KMS-11 (cell line): ENCODE results near the gene FCHSD2.
A peak's percentile ranks its signal among the peaks of the same experiment; 100 is the strongest.
"Not testable (repeated sequence)": the region's sequence is repeated elsewhere in the genome, so short reads cannot be mapped to it uniquely, and the experiment has no call there.

Experiments
- H2AFZ ChIP-seq: fragments of 200-600 bp; sonication (generic); 2 replicates; pipeline ENCODE4 v1.6.1; 2016; ENCODE audit warnings: antibody characterized with exemption, mixed run types, low read depth
- H3K27ac ChIP-seq: fragments of 200-600 bp; sonication (generic); 2 replicates; pipeline ENCODE4 v1.6.1; 2016; ENCODE audit warnings: mild to moderate bottlenecking, mixed run types
- H3K27me3 ChIP-seq: fragments of 200-600 bp; sonication (generic); 2 replicates; pipeline ENCODE4 v1.6.1; 2017; ENCODE audit warnings: mild to moderate bottlenecking, low read depth, mixed run types, moderate library complexity; ENCODE audit not compliant: insufficient read depth
- H3K36me3 ChIP-seq: fragments of 200-600 bp; sonication (generic); 2 replicates; pipeline ENCODE4 v1.6.1; 2017; ENCODE audit warnings: mild to moderate bottlenecking, mixed run types; ENCODE audit not compliant: insufficient read depth
- H3K4me1 ChIP-seq: fragments of 200-600 bp; sonication (generic); 2 replicates; pipeline ENCODE4 v1.6.1; 2016; ENCODE audit warnings: mild to moderate bottlenecking, low read depth, mixed run types; ENCODE audit not compliant: poor library complexity, severe bottlenecking
- H3K4me2 ChIP-seq: fragments of 200-600 bp; sonication (generic); 2 replicates; pipeline ENCODE4 v1.7.0; 2016; ENCODE audit warnings: mild to moderate bottlenecking, mixed run types
- H3K4me3 ChIP-seq: fragments of 200-600 bp; sonication (generic); IDR thresholded peaks from 2 replicates; pipeline ENCODE4 v1.6.1; 2017; ENCODE audit warnings: low read depth, low read length, mixed read lengths; ENCODE audit not compliant: insufficient read depth
- H3K79me2 ChIP-seq: fragments of 200-600 bp; sonication (generic); 2 replicates; pipeline ENCODE4 v1.6.1; 2016; ENCODE audit warnings: low read depth, mixed run types; ENCODE audit not compliant: insufficient read depth
- H3K9ac ChIP-seq: fragments of 200-600 bp; sonication (generic); 2 replicates; pipeline ENCODE4 v1.6.1; 2016; ENCODE audit warnings: mild to moderate bottlenecking, mixed run types
- H4K20me1 ChIP-seq: fragments of 200-600 bp; sonication (generic); 2 replicates; pipeline ENCODE4 v1.6.1; 2016; ENCODE audit warnings: mild to moderate bottlenecking, mixed run types; ENCODE audit not compliant: insufficient read depth
- CTCF ChIP-seq: fragments of 200-600 bp; sonication (generic); conservative IDR thresholded peaks from 2 replicates; pipeline ENCODE4 v1.6.1; 2017; ENCODE audit warnings: low read depth, mild to moderate bottlenecking, antibody characterized with exemption, low read length, moderate library complexity, mixed read lengths

Gene FCHSD2

GRCh38 chr11:73072935-73073481 is 69.1 kb downstream of the FCHSD2 start:
- H3K4me2 ChIP-seq: peak overlapping the region; percentile 23; the same call in 1 of the 2 replicates
- H3K27me3 ChIP-seq: no peaks in the 10 kb centered on the region
- H3K27ac ChIP-seq: peak overlapping the region; percentile 4; the same call in 1 of the 2 replicates
- no peaks in the 10 kb centered on the region for H3K36me3 ChIP-seq
- no peaks in the 10 kb centered on the region for H3K79me2 ChIP-seq
- no peak for TF ChIP-seq CTCF
- H2AFZ ChIP-seq: no peak overlapping the region
- no peaks in the 10 kb centered on the region for H4K20me1 ChIP-seq
- peaks cover 25% of the 10 kb centered on the region for H3K4me1 ChIP-seq
- no peak overlapping the region for H3K4me3 ChIP-seq
- H3K9ac ChIP-seq: no peak overlapping the region

GRCh38 chr11:73070653-73071052 is 71.5 kb downstream of the FCHSD2 start:
- H3K4me3 ChIP-seq: no peak overlapping the region
- H3K4me1 ChIP-seq: peaks cover 25% of the 10 kb centered on the region
- H4K20me1 ChIP-seq: no peaks in the 10 kb centered on the region
- no peaks in the 10 kb centered on the region for H3K27me3 ChIP-seq
- H3K27ac ChIP-seq: no peak overlapping the region
- no peak overlapping the region for H3K9ac ChIP-seq
- no peak overlapping the region for H3K4me2 ChIP-seq
- H2AFZ ChIP-seq: no peak overlapping the region
- H3K36me3 ChIP-seq: no peaks in the 10 kb centered on the region
- no peaks in the 10 kb centered on the region for H3K79me2 ChIP-seq
- TF ChIP-seq CTCF: no peak

GRCh38 chr11:73061857-73062424 is 80.2 kb downstream of the FCHSD2 start:
- H3K4me1 ChIP-seq, H3K4me3 ChIP-seq, H3K27me3 ChIP-seq, H4K20me1 ChIP-seq, H3K36me3 ChIP-seq, H3K27ac ChIP-seq, H3K9ac ChIP-seq, H2AFZ ChIP-seq, H3K4me2 ChIP-seq, H3K79me2 ChIP-seq: not testable (repeated sequence)

GRCh38 chr11:73061434-73061833 is 80.7 kb downstream of the FCHSD2 start:
- not testable (repeated sequence) for H3K36me3 ChIP-seq, H3K4me3 ChIP-seq, H3K79me2 ChIP-seq, H4K20me1 ChIP-seq, H3K9ac ChIP-seq, H3K4me2 ChIP-seq, H3K27ac ChIP-seq, H3K4me1 ChIP-seq, H3K27me3 ChIP-seq, H2AFZ ChIP-seq

GRCh38 chr11:73059915-73060314 is 82.2 kb downstream of the FCHSD2 start:
- Histone ChIP-seq H3K27ac (no peak overlapping the region), H3K4me2 (no peak overlapping the region), H4K20me1 (no peaks in the 10 kb centered on the region), H3K79me2 (no peaks in the 10 kb centered on the region), H3K4me3 (no peak overlapping the region), H3K4me1 (peaks cover 6% of the 10 kb centered on the region), H3K27me3 (no peaks in the 10 kb centered on the region), H2AFZ (no peak overlapping the region), H3K9ac (no peak overlapping the region), H3K36me3 (no peaks in the 10 kb centered on the region)
- TF ChIP-seq CTCF: no peak
